ENCODE results near the gene CSMD2. TPM values are rescaled to one million over a fixed set of nuclear protein-coding genes. Genes with fewer than 3 reads are reported as not detected.

CSMD2 gene
- total and polyA plus RNA-seq, 2 of the 4 experiments (the other 2 are of a cell fraction), result under 0.01 to 0.36 TPM

- H3K4me3 ChIP-seq (ENCODE audit: insufficient read depth, low read depth, low read length), result no peak overlapping the region
- no peak for DNase-seq
- H3K18ac ChIP-seq (ENCODE audit: low read depth, low read length), result no peak overlapping the region
- no peaks in the 10 kb centered on the region for H3K9me1 ChIP-seq (ENCODE audit: insufficient read depth, low read length)
- no peak overlapping the region for H2BK120ac ChIP-seq (ENCODE audit: low read depth, low read length)
- WGBS, 2 experiments (ENCODE audit: extremely low coverage in 2 of 2, insufficient read length in 1 of 2), result no CpG with 5 or more reads among the region's 2 CpGs
- H3K9ac ChIP-seq (ENCODE audit: low read depth, low read length), result no peak overlapping the region
- H3K27ac ChIP-seq (ENCODE audit: insufficient read depth, low read length), result no peak overlapping the region
- POLR2A ChIA-PET (ENCODE audit: unreplicated experiment), result no interaction called here
- no peak for ATAC-seq (ENCODE audit: low read depth)
- no peak overlapping the region for H3K23ac ChIP-seq (ENCODE audit: low read depth, low read length)
- no peak overlapping the region for H4K8ac ChIP-seq (ENCODE audit: low read depth in 2 of 2, low read length in 2 of 2)
- no peaks in the 10 kb centered on the region for H3K27me3 ChIP-seq (ENCODE audit: control insufficient read depth, insufficient read depth, low read length)
- dilution Hi-C loops (cut with HindIII; ENCODE audit: low sequenced_read_pairs, unreplicated experiment), result no loop called here
- no peak overlapping the region for H2BK5ac ChIP-seq (ENCODE audit: low read depth, low read length, poor library complexity, severe bottlenecking)
- no peak overlapping the region for H2AFZ ChIP-seq (replicated peaks; ENCODE audit: low read length, poor library complexity)
- no TSS peak for BruUV-seq (replicated peaks)
- no peak overlapping the region for H3K4ac ChIP-seq (ENCODE audit: low read depth, low read length)
- no peaks in the 10 kb centered on the region for H3K36me3 ChIP-seq (ENCODE audit: control insufficient read depth, insufficient read depth, low read length)
- no peak overlapping the region for H2BK20ac ChIP-seq (ENCODE audit: low read depth, low read length)
- no peak overlapping the region for H3K4me2 ChIP-seq (ENCODE audit: low read depth, low read length)
- no peak overlapping the region for H3K56ac ChIP-seq (ENCODE audit: extremely low read depth, insufficient read depth, low read length)
- no peak overlapping the region for H2AK5ac ChIP-seq (ENCODE audit: low read depth, low read length)
- no peaks in the 10 kb centered on the region for H3K4me1 ChIP-seq (ENCODE audit: control insufficient read depth, insufficient read depth, low read length)
- no peaks in the 10 kb centered on the region for H4K20me1 ChIP-seq (ENCODE audit: insufficient read depth, low read length)
- no peak for TF ChIP-seq USF2 (IDR thresholded peaks at IDR 0.05; ENCODE audit: low read depth, low read length)
- TF ChIP-seq MAZ (IDR thresholded peaks at IDR 0.05; ENCODE audit: borderline replicate concordance, low read depth, low read length), result no peak
- TF ChIP-seq RCOR1 (IDR thresholded peaks at IDR 0.05; ENCODE audit: insufficient replicate concordance, low read length), result no peak
- TF ChIP-seq RFX5 (IDR thresholded peaks at IDR 0.05; ENCODE audit: low read depth, low read length), result no peak
- TF ChIP-seq CHD1 (IDR thresholded peaks at IDR 0.05; ENCODE audit: low read depth, low read length), result no peak
- TF ChIP-seq BHLHE40 (IDR thresholded peaks at IDR 0.05; ENCODE audit: low read depth, low read length), result no peak
- TF ChIP-seq RAD21 (IDR thresholded peaks at IDR 0.05; ENCODE audit: low read length), result no peak
- TF ChIP-seq NFE2L2 (IDR thresholded peaks at IDR 0.05; ENCODE audit: low read depth, low read length), result no peak
- TF ChIP-seq CTCF (conservative IDR thresholded peaks at IDR 0.05; ENCODE audit: low read depth, low read length), result no peak
- TF ChIP-seq MXI1 (IDR thresholded peaks at IDR 0.05; ENCODE audit: borderline replicate concordance, low read depth, low read length), result no peak
- H4K91ac ChIP-seq (ENCODE audit: insufficient read depth, low read depth, low read length), result no peak overlapping the region
- no peaks in the 10 kb centered on the region for H3K79me1 ChIP-seq (ENCODE audit: low read depth in 1 of 2, low read length in 2 of 2)
- no peak overlapping the region for H2BK15ac ChIP-seq (ENCODE audit: low read depth, low read length)
- H3K14ac ChIP-seq (replicated peaks; ENCODE audit: low read depth, low read length), result no peak overlapping the region
- no peak overlapping the region for H4K5ac ChIP-seq (ENCODE audit: low read depth, low read length)
- H2AK9ac ChIP-seq (replicated peaks; ENCODE audit: low read depth, low read length, poor library complexity), result no peak overlapping the region
- intact Hi-C loops (cut with micrococcal nuclease), result no loop called here
- peaks cover 11% of the 10 kb centered on the region for H3K9me3 ChIP-seq (ENCODE audit: control insufficient read depth, insufficient read depth, low read length)
- CTCF ChIA-PET, result no interaction called here
- in situ Hi-C loops (cut with MboI; ENCODE audit: low sequenced_read_pairs), result no loop called here
Measured at GRCh38 chr1:34083974-34084373, 81.1 kb downstream of the CSMD2 start.
